T-helper 9 cell (primary cell): Measurements from ENCODE around the gene IL24.

Source experiments
- DNase-seq: peaks from one replicate; pipeline ENCODE4 v3.0.0-alpha.2; 2020

Gene IL24

GRCh38 chr1:206882555-206882954 lies 14.7 kb upstream of the IL24 start:
- DNase-seq: no peak

- DNase-seq: no peak
Observed at GRCh38 chr1:206883160-206883559, 14.1 kb upstream of the IL24 start.

DNA sequence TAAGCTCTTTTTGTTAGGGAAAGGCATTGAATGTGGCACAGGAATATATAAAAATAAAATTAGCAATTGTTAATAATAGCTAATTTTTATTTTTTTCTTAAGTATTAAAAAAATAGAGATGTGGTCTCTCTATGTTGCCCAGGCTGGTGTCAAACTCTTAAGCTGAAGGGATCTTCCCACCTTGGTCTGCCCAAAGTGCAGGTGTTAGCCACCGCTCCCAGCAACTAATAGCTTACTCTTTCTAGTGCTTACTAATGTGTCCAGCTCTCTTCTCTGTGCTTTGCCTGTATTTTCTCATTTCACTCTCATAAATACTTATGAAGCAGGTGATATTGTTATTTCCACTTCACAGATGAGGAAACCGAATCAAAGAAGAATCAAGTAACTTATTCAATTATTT lies 13.4 kb upstream of the IL24 start:
- DNase-seq: no peak

GRCh38 chr1:206885341-206886060 lies 11.7 kb upstream of the IL24 start:
- no peak for DNase-seq

GRCh38 chr1:206886831-206887230 lies 10.4 kb upstream of the IL24 start:
- no peak for DNase-seq

GRCh38 chr1:206887701-206888100 lies 9.5 kb upstream of the IL24 start:
- no peak for DNase-seq

GRCh38 chr1:206890125-206891060 lies 6.8 kb upstream of the IL24 start:
- no peak for DNase-seq

GRCh38 chr1:206891412-206891811 lies 5.8 kb upstream of the IL24 start:
- DNase-seq: no peak

- DNase-seq: no peak
Observed at GRCh38 chr1:206892351-206892984, 4.8 kb upstream of the IL24 start.

- no peak for DNase-seq
Observed at GRCh38 chr1:206893380-206893779, 3.9 kb upstream of the IL24 start.

- no peak for DNase-seq
Observed at GRCh38 chr1:206895325-206895724, 1.9 kb upstream of the IL24 start.

GRCh38 chr1:206895837-206896242 lies 1.4 kb upstream of the IL24 start:
- no peak for DNase-seq

DNA sequence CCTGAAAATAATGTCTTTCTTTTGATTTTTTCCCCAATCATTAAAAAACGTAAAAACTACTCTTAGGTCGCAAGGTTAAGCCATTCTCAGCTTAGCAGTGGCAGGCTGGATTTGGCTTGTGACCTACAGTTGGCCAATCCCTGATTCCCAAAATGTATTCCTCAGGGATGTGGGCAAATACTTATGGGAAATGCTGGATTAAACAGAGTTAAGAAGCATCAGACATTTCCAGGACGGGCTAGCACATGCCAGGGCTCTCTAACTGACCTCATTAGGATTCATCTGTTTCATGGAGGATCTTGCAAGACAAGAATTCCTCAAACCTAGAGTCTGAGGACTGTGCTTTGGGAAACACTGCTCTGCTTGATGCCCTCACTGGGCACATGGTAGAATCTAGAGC lies 982 bp upstream of the IL24 start:
- DNase-seq: no peak

DNA sequence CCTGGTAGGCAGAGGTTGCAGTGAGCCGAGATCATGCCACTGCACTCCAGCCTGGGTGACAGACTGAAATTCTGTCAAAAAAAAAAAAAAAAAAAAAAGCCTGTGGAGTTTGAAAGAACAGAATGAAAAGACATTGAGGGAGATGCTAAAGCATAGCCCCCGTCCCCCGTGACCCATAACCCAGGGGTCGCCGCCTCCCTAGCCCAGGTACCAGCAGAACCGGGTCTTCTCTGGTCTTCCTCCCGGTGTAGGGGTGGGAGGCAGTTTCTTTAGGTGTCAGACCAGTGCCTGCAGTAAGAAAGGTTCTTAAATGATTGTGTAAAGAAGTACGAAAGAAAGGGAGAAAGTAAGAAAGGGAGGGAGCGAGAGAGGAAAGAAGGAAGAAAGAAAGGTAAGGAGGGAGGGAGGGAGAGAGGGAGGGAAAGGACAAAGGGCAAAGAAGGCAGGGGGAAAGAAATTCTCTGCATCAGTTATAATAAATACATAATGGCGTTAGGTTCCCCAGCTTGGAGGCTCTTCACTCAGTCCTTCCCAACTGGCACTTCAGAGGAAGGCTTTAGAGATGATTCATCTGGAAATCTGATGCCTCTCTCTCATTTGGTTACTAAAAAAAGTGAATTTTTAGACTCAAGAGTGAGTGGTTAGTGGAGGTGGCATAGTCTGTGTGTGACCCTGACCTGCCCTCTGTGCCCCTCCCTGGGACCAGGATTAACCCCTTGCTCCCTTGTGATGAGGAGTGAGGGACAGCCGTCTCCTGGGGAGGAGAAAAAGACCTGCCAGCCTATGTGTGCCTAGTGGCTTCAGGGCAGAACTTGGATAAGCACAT lies 1.1 kb downstream of the IL24 start:
- no peak for DNase-seq

- no peak for DNase-seq
Observed at GRCh38 chr1:206898915-206899431, 1.7 kb downstream of the IL24 start.

GRCh38 chr1:206899717-206900116 lies 2.5 kb downstream of the IL24 start:
- no peak for DNase-seq

- no peak for DNase-seq
Observed at GRCh38 chr1:206900149-206900548, 2.9 kb downstream of the IL24 start.

- DNase-seq: no peak
Observed at GRCh38 chr1:206901944-206902343, 4.7 kb downstream of the IL24 start.

DNA sequence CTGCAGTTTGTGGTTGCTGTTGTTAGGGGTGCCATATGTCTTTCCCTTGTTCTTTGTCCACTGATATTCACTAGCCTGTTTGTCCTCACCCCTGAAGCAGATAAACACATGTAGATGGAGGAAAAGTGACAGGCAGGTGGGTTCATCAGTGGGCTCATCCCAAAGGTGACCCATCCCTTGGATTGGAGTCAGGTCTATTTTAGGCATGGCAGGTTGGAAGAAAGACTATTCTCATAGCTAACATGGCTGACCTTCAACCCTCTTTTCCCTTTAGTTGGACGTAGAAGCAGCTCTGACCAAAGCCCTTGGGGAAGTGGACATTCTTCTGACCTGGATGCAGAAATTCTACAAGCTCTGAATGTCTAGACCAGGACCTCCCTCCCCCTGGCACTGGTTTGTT lies 5.5 kb downstream of the IL24 start:
- DNase-seq: no peak

DNA sequence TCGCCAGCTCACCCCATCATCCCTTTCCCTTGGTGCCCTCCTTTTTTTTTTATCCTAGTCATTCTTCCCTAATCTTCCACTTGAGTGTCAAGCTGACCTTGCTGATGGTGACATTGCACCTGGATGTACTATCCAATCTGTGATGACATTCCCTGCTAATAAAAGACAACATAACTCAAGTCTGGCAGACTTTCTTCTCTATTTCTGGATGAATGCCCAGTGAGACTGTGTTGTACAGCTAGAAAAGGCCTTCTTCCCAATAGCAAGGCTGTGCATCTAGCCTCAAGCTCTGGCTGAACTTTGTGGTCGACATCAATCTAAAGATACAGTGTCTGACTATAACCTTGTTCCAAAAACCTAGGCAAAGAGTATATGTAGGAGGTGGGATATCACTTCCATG lies 6.4 kb downstream of the IL24 start:
- no peak for DNase-seq

GRCh38 chr1:206904423-206905142 lies 7.3 kb downstream of the IL24 start:
- DNase-seq: no peak
